ENCODE measurements around the gene CPNE7.
"Not testable (repeated sequence)": the region's sequence is repeated elsewhere in the genome, so short reads cannot be mapped to it uniquely, and the experiment has no call there.

CPNE7 gene

DNA sequence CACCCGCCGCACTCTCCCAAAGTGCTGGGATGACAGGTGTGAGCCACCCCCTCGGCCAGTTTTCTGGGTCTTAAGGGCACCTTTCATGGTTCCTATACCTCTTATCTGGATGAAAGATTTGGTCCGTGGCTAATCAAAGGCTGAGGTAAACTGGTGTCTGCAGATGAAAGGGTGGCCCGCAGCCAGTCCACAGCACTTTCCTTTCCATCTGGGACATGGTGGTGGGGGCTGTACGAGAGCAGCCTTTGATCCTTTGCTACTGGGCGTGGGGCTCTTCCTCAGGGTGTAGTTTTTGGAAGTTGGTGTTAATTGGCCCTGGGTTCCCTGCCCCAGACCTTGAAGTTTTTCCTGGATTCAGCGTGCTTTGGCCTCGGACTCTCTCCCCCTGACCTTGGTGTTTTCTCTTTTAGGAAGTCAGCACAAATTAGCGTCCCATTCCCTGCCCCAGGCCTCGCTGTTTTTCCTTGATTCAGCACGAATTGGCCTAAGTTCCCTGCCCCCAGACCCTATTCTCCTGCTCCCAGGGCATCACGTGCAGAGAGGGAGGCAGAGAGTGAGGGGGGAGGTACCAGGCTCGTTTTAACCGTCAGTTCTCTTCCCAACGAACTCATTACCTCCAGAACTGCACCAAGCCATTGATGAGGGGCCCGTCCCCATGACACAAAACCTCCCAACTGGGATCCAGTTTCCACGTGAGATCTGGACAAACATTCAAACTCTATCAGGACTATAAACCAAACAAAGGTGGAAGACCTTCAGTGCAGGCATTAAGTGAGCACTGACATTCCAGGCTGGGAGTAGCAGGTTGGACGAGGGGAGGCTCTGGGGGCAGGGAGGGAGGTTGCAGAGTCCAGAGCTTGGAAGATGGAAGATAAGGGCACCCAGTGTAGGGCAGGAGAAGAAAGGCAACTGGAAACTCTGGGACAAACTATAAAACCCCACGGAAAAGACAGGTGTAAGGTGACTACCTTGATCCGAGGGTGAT lies 49.5 kb downstream of the CPNE7 start:
- no peak for DNase-seq

DNA sequence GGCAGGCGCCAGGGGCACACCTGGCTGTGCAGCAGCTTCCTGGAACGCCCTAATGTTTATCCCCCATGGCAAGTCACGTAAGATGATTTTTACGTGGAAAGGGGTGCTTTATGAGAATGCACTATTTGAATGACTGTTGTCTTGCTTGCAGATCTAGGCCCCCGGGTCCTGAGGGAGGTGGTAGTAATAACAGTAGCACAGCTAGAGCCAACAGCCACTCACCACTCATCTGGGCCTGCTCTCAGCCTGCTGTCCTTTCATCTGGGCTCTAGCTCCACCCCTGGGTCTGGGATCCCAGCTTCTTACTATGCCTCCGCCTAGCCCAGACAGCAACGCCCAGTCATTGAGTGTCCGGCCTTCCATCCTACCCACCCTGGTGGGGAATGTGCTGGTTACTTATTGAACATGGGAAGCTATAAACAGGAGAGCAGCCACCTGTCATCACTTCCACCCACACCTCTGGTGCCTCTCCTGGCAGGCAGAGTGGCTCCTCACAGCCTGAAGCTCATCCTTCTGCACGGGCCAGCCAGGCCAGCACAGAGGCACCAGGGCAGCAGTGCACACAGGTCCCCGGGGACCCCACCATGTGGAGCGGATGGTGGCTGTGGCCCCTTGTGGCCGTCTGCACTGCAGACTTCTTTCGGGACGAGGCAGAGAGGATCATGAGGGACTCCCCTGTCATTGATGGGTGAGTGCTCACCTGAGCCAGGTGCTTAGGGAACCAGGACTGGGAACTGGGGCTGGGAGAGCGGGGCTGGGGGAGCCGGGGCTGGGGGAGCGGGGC lies 54.5 kb downstream of the CPNE7 start:
- no peak for DNase-seq

DNA sequence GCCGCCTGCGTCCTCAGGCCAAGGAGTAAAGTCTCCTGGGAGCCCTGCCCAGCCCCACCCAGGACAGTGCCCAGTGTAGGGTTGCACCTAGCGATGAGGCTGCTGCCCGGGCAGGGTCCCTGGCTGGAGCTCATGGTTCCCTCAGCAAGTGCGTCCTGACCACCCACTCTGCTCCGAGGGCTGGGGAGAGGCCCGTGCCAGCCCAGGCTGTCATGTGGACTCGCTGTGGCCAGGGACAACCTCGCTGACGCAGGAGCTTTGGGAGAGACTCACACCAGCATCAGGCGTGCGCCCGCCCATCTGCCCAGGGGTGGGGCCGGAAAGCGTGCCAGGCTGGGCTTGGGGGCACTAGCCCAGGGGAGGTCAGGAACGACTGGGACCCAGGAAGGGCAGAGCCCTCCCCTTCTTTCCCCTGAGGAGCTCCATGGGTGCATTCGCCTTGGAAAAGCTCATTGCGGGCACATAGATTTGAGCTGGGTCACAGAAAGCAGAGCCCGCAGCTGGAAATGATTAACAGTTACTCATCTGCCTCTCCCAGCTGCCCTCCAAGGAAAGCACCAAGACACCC lies 57.6 kb downstream of the CPNE7 start:
- DNase-seq = no peak

DNA sequence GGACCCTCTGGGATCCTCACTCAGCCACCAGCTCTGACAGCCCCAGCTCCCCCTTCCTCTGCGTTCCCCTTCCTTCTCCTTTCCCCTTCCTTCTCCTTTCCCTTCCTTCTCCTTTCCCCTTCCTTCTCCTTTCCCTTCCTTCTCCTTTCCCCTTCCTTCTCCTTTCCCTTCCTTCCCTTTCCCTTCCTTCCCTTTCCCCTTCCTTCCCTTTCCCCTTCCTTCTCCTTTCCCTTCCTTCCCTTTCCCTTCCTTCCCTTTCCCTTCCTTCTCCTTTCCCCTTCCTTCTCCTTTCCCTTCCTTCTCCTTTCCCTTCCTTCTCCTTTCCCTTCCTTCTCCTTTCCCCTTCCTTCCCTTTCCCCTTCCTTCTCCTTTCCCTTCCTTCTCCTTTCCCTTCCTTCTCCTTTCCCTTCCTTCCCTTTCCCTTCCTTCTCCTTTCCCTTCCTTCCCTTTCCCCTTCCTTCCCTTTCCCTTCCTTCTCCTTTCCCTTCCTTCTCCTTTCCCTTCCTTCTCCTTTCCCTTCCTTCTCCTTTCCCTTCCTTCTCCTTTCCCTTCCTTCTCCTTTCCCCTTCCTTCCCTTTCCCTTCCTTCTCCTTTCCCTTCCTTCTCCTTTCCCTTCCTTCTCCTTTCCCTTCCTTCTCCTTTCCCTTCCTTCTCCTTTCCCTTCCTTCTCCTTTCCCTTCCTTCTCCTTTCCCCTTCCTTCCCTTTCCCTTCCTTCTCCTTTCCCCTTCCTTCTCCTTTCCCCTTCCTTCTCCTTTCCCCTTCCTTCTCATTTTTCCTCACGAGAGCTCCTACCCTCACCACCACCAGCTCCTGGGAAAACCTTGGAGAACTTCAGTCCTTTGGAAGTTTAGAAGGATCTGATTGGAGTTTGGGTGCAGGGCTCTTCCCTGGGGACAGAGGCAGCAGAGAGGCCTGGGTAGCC lies 59.2 kb downstream of the CPNE7 start:
- DNase-seq = not testable (repeated sequence)

DNA sequence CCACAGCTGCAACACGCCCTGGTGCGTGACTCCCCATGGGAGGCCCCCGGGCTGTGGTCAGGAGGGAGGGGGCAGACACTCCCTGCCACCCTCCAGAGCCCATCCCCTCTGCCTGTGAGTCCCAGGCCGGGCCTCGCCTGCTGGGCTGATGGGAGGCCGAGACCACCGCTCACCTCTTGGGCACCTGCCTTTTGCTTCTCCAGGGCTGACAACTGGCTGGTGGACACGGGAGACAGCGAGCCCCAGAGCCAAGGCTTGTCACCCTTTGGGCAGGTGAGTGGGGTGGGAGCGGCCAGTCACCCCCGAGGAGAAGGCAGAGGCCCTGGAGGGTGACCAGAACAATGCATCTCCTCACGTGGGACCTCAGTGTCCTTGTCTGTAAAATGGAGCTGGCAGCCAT lies 61.1 kb downstream of the CPNE7 start:
- DNase-seq = no peak

DNA sequence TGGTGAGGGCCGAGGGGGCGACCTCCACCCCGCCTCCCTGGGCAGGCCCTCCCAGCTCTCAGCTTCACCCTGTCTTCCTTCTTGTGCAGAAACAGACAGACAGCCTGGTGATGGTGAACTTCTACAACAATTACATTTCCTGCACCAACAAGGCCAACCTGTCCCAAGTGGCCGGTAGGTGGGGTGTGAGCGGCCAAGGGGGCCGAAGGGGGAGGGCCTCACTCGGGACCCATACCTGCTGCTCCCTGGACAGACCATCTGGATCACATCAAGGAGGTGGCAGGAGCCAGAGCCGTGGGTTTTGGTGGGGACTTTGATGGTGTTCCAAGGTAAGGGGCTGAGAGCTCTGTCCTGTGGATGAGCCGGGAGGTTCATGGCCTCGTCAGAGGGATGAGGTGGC lies 61.8 kb downstream of the CPNE7 start:
- no peak for DNase-seq

DNA sequence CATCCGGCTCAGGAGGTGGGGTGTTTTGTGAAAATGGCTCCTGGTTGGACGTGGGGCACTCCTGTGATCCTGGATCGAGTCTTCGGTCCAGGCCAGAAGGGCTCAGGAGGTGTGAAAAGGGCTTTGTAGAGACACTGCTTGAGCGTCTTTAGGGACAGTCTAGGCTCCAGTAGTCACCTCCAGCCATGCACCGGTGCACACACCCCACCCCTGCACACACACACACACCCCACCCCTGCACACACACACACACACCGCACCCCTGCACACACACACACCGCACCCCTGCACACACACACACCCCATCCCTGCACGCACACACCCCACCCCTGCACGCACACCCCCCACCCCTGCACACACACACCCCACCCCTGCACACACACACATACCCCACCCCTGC lies 62.9 kb downstream of the CPNE7 start:
- DNase-seq = no peak

DNA sequence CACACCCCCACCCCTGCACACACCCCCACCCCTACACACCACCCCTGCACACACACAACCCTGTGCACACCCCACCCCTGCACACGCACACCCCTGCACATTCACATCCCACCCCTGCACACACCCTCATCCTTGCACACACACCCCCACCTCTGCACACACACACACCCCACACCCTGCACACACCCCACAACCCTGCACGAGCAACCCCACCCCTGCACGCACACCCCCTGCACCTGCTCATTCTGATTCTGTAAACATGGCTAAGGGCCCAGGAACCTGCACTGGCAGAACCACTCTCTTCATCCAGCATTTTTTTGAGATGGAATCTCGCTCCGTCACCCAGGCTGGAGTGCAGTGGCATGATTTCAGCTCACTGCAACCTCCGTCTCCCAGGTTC lies 63.8 kb downstream of the CPNE7 start:
- no peak for DNase-seq

DNA sequence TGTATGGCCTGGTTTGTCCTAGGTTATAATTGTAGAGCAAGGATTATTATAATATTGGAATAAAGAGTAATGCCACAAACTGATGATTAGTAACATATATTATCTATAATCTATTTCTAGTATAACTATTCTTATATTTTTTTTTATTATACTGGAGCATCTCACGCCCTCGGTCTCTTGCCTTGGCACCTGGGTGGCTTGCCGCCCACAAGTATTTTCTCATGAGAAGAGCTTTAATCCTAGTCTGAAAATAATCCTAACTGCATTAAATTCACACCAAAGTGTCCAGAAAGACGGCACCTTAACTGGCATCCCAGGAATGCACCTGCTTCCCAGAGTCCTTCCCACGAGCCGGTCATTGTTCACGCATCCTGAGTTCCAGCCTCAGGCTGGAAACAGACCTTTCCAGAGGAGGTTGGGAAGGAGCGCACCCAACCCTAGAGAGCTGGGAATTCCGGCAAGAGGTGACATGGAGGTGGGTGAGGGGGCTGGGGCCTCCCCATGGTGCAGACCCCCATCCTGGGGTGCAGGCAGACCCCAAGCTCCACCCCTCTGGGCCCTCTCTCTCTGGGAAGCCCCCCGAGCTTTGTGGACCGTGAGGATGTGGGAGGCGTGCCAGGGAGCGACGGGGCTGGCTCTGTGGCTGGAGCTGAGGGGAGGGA lies 66.0 kb downstream of the CPNE7 start:
- no peak for DNase-seq

DNA sequence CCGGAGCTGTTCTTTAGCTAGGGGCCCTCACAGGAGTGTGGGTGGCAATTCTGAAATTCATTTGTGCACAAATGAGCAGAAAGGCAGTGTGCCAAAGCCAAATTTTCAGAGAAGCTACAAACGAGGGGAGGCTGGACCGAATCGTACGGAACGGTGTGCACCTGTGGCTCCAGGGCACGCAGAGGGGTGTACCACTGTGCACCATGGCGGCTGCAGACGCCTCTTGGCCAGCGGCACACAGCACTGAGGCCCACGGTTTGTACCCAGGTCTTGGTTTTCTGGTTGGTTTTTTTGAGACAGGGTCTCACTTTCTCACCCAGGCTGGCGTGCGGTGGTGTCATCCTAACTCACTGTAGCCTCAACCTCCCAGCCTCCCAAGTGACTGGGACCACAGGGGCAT lies 67.0 kb downstream of the CPNE7 start:
- DNase-seq = no peak

DNA sequence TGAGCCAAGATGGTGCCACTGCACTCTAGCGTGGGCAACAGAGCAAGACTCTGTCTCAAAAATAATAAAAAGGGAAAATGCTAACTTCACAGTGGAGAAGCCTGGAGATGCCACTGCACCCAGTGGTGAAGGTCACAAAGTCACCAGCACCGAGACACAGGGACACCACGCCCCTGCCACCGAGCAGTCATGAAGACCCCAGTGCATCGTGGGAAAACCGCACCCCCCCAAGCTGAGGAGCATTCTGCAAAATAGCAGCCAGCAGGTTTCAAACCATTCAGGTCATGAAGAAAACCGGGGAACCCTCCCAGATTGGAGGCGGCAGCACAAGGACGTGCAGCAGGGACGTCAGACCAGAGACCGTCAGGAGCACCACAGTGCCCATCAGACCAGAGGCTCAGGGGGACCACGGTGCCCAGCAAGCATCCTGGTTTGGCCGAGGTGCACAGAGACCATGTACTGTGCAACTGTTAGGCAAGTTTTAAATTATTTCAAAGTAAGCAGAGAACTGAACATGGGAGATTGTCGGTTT lies 68.3 kb downstream of the CPNE7 start:
- DNase-seq = no peak

DNA sequence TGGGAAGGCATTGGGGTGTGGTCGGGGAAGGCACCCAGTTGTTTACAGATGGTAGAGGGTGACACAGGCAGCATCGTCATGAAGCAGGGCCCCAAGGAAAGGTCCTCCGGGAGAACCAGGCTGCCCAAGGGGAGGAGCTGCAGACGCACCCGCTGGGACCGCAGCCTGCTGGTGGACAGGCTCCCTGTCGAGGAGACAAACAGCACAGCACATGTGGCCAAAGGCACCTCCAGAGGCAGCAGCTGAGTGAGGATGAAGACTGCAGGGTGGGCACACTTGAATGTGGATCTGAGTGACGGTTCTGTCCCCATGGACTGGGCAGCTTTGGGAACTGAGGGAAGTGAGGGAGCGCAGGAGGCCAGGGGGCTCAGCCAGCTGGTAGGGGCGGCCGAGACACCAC lies 69.6 kb downstream of the CPNE7 start:
- no peak for DNase-seq

DNA sequence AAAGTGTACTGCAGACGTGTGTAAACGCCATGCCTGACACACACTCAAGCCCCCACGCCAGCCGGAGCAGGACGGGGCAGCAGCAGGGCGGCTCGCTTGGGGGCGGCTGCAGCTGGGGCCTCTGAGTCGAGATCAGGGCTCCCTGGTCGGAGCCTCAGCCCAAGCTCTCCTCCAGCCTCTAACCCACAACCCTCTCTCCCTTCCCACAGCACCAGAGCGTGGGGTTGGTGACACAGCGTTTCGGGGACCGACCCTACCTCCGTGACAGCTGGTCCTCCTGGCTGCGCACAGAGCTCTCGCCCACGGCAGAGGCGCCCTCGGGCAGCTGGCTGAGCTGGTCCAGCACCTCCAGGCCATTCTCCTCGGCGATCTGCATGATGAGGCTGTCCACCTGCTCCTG lies 70.7 kb downstream of the CPNE7 start:
- DNase-seq = no peak
